NCI-H1417 treated with DMSO at 0.1 percent for 48 hours (cell line): ENCODE data around the gene DMRT1.
"Not testable (repeated sequence)": the region's sequence is repeated elsewhere in the genome, so short reads cannot be mapped to it uniquely, and the experiment has no call there.

Experiments
- DNase-seq: peaks from one replicate; lab custom pipeline; 2025; lab: John Stamatoyannopoulos, UW

DMRT1 gene

DNA sequence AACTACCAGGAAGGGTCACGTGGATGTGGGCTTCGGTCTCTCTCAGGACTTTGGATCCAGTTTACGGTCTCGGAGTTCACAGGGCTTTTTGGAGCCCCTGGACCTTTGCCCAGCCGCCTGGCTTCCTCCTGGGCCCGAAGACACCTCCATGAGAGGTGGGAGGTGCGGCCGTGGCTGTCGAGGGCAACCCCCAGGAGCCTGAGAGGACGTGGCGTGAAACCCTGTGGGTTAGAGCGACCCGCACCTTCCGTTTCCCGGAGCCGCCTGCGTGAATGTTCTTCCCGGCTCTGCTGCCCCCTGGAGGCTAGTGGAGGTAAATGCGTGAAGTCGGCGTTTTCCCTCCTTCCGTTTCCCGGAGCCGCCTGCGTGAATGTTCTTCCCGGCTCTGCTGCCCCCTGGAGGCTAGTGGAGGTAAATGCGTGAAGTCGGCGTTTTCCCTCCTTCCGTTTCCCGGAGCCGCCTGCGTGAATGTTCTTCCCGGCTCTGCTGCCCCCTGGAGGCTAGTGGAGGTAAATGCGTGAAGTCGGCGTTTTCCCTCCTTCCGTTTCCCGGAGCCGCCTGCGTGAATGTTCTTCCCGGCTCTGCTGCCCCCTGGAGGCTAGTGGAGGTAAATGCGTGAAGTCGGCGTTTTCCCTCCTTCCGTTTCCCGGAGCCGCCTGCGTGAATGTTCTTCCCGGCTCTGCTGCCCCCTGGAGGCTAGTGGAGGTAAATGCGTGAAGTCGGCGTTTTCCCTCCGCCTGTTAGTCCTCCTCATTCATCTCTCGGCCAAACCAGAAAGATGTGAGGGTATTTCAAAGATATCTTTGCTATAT is 157.0 kb downstream of the DMRT1 start:
- DNase-seq = not testable (repeated sequence)

DNA sequence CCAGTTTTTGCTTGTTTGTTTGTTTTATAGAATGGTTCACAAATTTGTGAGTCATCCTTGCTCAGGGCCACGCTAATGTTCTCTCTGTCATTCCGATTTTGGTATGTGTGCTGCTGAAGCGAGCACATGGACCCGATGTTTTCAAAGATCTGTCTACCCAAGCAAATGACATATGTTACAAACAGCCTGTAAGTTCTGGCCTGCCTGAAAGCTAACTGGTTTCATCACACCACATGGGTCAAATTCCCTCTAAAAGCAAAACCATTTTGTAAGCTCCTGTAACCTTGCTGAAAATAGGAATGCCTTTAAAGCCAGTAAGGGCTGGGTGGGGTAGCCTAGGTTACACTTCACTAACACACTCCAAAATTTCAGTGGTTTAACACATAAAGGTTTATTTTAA is 160.3 kb downstream of the DMRT1 start:
- DNase-seq = no peak

DNA sequence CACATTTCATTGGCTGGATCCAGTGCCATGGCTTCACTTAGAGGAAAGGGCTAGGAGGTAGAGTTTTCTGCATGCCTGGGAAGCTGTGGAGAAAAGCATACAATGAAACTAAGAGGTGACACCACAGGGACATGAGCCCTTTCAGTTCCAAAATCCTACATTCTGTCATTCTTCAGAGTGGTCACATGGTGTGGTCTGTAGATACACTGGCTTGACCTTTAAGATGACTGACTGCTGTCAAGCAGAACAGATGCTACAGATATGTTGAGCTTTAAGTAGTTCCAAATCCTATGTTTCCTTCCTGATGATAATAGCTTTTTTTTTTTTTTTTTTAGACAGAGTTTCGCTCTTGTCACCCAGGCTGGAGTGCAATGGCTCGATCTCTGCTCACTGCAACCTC is 161.2 kb downstream of the DMRT1 start:
- no peak for DNase-seq

DNA sequence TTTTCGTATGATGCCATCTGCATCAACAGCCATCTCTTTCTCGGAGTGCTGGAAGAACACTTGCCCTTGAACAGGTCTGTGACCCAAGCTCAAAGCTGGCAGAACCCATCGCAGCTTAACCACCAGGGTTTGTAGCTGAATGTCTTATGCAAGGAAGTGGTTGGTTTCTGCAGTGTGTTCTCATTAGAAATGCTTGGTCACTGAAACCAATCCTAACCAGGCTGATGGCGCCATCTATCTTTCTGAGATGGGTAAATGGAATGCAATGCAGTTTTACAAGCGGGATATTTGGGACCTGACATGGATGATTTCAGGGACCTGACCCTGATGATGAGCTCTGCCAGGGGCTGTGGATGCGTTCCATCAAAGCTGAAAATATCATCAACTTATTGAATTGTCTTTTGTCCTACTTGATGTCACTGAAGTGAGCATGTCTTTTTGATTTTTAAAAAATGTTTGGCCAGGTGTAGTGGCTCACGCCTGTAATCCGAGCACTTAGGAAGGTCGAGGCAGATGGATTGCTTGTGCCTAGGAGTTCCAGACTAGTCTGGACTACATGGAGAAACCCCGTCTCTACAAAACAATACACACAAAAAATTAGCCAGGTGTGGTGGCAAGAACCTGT is 163.7 kb downstream of the DMRT1 start:
- DNase-seq = no peak

DNA sequence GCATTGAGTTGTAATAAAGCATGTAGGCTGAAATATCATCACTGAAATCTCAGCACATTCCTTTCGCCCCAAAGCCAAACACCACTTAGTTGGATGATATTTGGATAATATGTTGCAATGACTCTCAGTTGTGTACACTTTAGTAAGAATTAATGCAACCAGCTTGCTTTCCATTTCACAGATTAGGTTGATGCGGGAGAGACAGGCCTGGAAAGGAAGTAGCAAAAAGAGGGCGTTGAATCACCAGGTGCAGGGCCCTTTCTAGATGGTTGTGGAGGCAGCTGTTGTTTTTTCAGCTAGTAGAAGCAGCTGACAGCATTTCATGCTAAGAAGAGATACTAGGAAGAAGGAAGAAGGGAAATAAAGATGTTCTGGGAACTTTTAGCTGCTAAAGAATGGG is 165.8 kb downstream of the DMRT1 start:
- DNase-seq = no peak

DNA sequence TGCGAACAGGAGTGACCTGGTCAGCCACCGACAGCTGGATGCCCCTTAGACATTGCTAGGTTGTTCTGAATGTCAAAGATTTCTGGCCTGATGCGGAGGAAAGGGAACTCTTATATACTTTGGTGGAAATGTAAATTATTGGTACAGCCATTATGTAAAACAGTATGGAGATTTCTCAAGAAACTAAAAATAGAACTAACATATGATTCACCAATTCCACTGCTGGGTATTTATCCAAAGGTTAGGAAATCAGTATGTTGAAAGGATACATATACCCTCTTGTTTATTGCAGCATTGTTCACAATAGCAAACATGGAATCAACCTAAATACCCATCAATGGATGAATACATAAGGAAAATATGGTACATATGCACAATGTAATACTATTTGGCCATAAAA is 166.7 kb downstream of the DMRT1 start:
- no peak for DNase-seq

DNA sequence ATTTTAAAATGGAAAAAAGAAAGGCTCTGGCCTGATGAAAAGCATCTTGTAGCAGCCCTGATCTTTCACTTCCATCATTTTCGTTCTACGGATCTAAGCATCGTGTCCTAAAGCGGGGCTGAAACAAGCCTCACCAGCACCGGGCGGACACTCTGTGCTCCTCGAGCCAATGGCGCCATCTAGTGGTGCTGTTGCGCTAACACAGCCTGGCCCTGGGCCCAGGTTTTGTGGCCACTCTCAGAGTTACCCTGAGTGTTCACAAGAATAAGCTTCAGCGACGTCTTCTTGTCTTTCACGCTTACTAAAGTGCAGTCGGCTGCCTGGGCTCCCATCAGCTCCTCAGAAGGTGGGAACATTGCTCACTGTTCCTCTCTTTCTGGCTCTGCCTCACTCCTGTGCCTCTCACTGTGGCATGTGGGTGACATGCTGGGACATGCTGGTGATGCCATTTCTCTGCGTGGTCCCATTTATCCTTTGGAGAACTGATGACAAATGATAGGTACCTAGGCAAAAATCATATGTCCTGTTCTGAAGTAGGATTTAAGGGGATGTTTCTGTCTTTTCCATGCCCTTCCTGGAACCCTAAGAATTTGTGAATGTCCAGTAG is 167.7 kb downstream of the DMRT1 start:
- DNase-seq = no peak

DNA sequence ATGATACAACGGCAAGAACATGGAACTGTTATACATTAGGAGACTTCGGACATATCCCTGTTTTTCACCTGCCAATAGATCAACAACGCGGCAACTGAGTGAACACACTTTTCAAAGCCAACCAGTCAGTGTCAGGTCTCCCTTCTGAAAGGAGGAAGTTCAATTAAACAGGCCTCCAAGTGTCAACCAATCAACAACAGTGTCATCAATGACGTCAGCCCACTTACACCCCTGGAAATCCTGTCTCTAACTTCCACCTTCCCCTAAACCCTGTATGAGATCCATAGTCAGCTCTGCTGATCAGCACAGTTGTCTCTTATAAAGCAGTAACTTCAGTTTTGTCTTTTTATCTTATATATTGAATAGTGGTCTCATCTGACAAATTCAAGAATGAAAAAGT is 171.5 kb downstream of the DMRT1 start:
- DNase-seq = no peak

DNA sequence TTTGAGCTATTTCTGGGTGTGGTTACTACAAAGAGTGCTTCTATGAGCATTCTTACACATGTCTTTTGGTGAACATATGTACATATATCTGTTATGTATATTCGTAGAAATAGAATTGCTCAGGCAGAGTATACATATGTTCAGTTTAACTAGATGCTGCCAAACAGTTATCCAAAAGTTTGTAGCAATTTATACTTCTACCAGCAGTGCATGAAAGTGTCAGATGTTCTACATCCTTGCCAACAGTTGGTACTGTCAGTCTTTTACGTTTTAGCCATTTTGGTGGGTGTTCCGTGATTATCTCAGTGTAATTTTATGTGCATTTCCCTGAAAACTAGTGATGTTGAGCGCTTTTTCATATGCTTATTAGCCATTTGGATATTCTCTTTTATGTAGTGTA is 172.7 kb downstream of the DMRT1 start:
- DNase-seq = no peak

DNA sequence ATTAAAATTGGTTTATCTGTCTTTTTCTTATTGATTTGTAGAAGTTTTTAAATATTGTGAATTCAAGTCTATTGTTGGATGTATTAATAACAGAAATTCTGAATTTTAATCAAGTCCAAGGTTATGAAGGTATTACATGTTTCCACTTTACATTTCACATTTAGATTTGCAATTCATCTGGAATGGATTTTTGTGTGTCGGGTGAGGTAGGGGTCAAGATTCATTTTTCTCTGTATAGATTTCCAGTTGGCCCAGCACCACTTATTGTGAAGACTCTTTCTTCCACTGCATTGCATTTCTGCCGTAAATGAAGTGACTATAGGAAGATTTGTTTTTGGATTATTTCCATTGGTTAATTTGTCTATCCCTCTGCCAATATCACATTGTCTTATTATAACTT is 173.1 kb downstream of the DMRT1 start:
- DNase-seq = no peak

DNA sequence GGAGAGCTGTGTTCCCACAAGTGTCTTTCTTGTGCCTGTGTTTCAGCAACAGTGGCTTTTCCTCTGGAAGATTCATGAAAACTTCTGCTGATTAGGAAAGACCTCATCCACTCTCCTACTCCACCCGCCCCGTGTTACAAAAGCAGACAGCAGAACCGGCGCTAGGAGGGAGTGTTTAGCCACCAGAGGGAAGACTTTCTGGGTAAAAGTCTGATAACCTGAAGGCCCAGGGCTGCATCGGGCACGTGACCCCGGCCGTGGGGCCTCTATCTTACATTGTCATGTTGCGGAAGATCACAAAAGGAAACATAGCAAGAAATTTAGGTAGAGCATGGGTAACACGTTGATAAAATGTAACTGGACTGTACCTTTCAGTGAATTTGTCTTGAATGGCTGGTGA is 176.6 kb downstream of the DMRT1 start:
- no peak for DNase-seq
